Astrocyte (in vitro differentiated cells and primary cell): ENCODE measurements around the gene HDAC6. TPM values are rescaled to one million over a fixed set of nuclear protein-coding genes. Genes with fewer than 3 reads are reported as not detected.

Experiments
- DNase-seq: peaks from one replicate; pipeline ENCODE4 v3.0.0-alpha.2; 2010; ENCODE audit warnings: low read depth
- FAIRE-seq: peaks from 2 replicates; lab custom pipeline; 2011; peaks lifted over from hg19 to GRCh38; lab: Jason Lieb, UNC
- H2AFZ ChIP-seq: 2 replicates; pipeline ENCODE4 v1.6.0; 2012; ENCODE audit warnings: low read depth, low read length, inconsistent platforms
- H3K27ac ChIP-seq: 2 replicates; pipeline ENCODE4 v1.5.1; 2011; ENCODE audit warnings: low read depth, low read length, inconsistent platforms
- H3K27me3 ChIP-seq: 2 replicates; pipeline ENCODE4 v1.6.0; 2011; ENCODE audit warnings: low read length, inconsistent platforms; ENCODE audit not compliant: insufficient read depth
- H3K36me3 ChIP-seq: 2 replicates; pipeline ENCODE4 v1.5.1; 2011; ENCODE audit warnings: low read length, inconsistent platforms; ENCODE audit not compliant: insufficient read depth
- H3K4me1 ChIP-seq: 2 replicates; pipeline ENCODE4 v1.5.1; 2011; ENCODE audit warnings: low read length, inconsistent platforms; ENCODE audit not compliant: insufficient read depth
- H3K4me2 ChIP-seq: 2 replicates; pipeline ENCODE4 v1.6.0; 2012; ENCODE audit warnings: low read length, inconsistent platforms
- H3K4me3 ChIP-seq: 2 replicates; pipeline ENCODE4 v1.5.1; 2011; ENCODE audit warnings: low read depth, mild to moderate bottlenecking, low read length, inconsistent platforms; ENCODE audit not compliant: insufficient read depth
- H3K79me2 ChIP-seq: 2 replicates; pipeline ENCODE4 v1.6.0; 2012; ENCODE audit warnings: mild to moderate bottlenecking, low read length, inconsistent platforms; ENCODE audit not compliant: insufficient read depth
- H3K9ac ChIP-seq: 2 replicates; pipeline ENCODE4 v1.6.0; 2012; ENCODE audit warnings: mild to moderate bottlenecking, low read length, inconsistent platforms
- H3K9me3 ChIP-seq: 2 replicates; pipeline ENCODE4 v1.5.1; 2012; ENCODE audit warnings: low read depth, mild to moderate bottlenecking, low read length, inconsistent platforms; ENCODE audit not compliant: insufficient read depth
- H4K20me1 ChIP-seq: 2 replicates; pipeline ENCODE4 v1.6.0; 2012; ENCODE audit warnings: low read length, inconsistent platforms; ENCODE audit not compliant: insufficient read depth
- H3K27ac Mint-ChIP-seq: one replicate; pipeline ENCODE4 v1.8.0; 2021; ENCODE audit warnings: mild to moderate bottlenecking, mixed read lengths; ENCODE audit not compliant: unreplicated experiment
- H3K27me3 Mint-ChIP-seq: one replicate; pipeline ENCODE4 v1.8.0; 2021; ENCODE audit warnings: low read depth, mixed read lengths; ENCODE audit not compliant: unreplicated experiment
- H3K36me3 Mint-ChIP-seq: one replicate; pipeline ENCODE4 v1.8.0; 2021; ENCODE audit warnings: low read depth, mixed read lengths; ENCODE audit not compliant: unreplicated experiment
- H3K4me1 Mint-ChIP-seq: one replicate; pipeline ENCODE4 v1.8.0; 2021; ENCODE audit warnings: low read depth, mixed read lengths; ENCODE audit not compliant: unreplicated experiment
- H3K4me3 Mint-ChIP-seq: one replicate; pipeline ENCODE4 v1.8.0; 2021; ENCODE audit warnings: mild to moderate bottlenecking, moderate library complexity, mixed read lengths; ENCODE audit not compliant: unreplicated experiment
- H3K9me3 Mint-ChIP-seq: one replicate; pipeline ENCODE4 v1.8.0; 2021; ENCODE audit warnings: mild to moderate bottlenecking, mixed read lengths; ENCODE audit not compliant: unreplicated experiment
- CTCF ChIP-seq: IDR thresholded peaks from 2 replicates; pipeline ENCODE4 v1.5.1; 2011; ENCODE audit warnings: low read depth, mild to moderate bottlenecking, inconsistent platforms, low read length, moderate library complexity; ENCODE audit not compliant: insufficient read depth
- EZH2 ChIP-seq: IDR thresholded peaks from 2 replicates; pipeline ENCODE4 v1.6.1; 2012; ENCODE audit warnings: mild to moderate bottlenecking, low read length, inconsistent platforms; ENCODE audit not compliant: insufficient read depth
- total RNA-seq: library from RNA; stranded (reverse); gene quantifications from 2 replicates; pipeline ENCODE4 v1.2.1, GENCODE V29; 2021

HDAC6 gene
- total RNA-seq, 1 donor from 2014 or later, result 59.2 TPM

GRCh38 chrX:48754238-48754637 is 47.6 kb upstream of the HDAC6 start:
- Histone ChIP-seq H2AFZ (no peak overlapping the region), H3K4me2 (no peak overlapping the region), H3K79me2 (no peaks in the 10 kb centered on the region), H3K9me3 (no peaks in the 10 kb centered on the region), H3K27ac (no peak overlapping the region), H3K9ac (no peak overlapping the region), H3K4me1 (no peaks in the 10 kb centered on the region), H3K36me3 (no peaks in the 10 kb centered on the region), H3K27me3 (no peaks in the 10 kb centered on the region), H3K4me3 (no peak overlapping the region), H4K20me1 (no peaks in the 10 kb centered on the region)
- Mint-ChIP-seq H3K36me3 (no peaks in the 10 kb centered on the region), H3K27me3 (no peaks in the 10 kb centered on the region), H3K4me1 (peaks cover 12% of the 10 kb centered on the region), H3K9me3 (no peaks in the 10 kb centered on the region), H3K27ac (peak overlapping the region; percentile 77), H3K4me3 (no peak overlapping the region)
- DNase-seq (no peak), FAIRE-seq (no peak)
- TF ChIP-seq EZH2, result no peak
- no peak for TF ChIP-seq CTCF

- H3K36me3 Mint-ChIP-seq, result no peaks in the 10 kb centered on the region
- H3K9me3 Mint-ChIP-seq, result no peaks in the 10 kb centered on the region
- TF ChIP-seq CTCF (no peak), EZH2 (no peak)
- Histone ChIP-seq H3K79me2 (no peaks in the 10 kb centered on the region), H4K20me1 (no peaks in the 10 kb centered on the region), H2AFZ (no peak within 1 kb of the TSS), H3K9ac (no peak within 1 kb of the TSS), H3K4me3 (no peak within 1 kb of the TSS), H3K4me2 (no peak within 1 kb of the TSS), H3K27me3 (no peaks in the 10 kb centered on the region), H3K4me1 (no peaks in the 10 kb centered on the region), H3K27ac (no peak within 1 kb of the TSS), H3K9me3 (no peaks in the 10 kb centered on the region), H3K36me3 (no peaks in the 10 kb centered on the region)
- no peak within 1 kb of the TSS for H3K4me3 Mint-ChIP-seq
- H3K27ac Mint-ChIP-seq, result no peak within 1 kb of the TSS
- H3K4me1 Mint-ChIP-seq, result no peaks in the 10 kb centered on the region
- FAIRE-seq (no peak), DNase-seq (no peak)
- H3K27me3 Mint-ChIP-seq, result no peaks in the 10 kb centered on the region
Measured at GRCh38 chrX:48761674-48762471, 40.0 kb upstream of the HDAC6 start, which contains the start of gene GLOD5. TSS of gene GLOD5 (plus strand) at chrX:48761747. CDS start at chrX:48761791, 44 bp downstream.

GRCh38 chrX:48769230-48769629 is 32.6 kb upstream of the HDAC6 start:
- FAIRE-seq (no peak), DNase-seq (no peak)
- TF ChIP-seq EZH2 (no peak), CTCF (no peak)
- Mint-ChIP-seq H3K9me3 (no peaks in the 10 kb centered on the region), H3K27me3 (no peaks in the 10 kb centered on the region), H3K36me3 (no peaks in the 10 kb centered on the region), H3K4me1 (no peaks in the 10 kb centered on the region), H3K4me3 (no peak overlapping the region), H3K27ac (no peak overlapping the region)
- Histone ChIP-seq H3K36me3 (no peaks in the 10 kb centered on the region), H3K79me2 (no peaks in the 10 kb centered on the region), H3K4me1 (no peaks in the 10 kb centered on the region), H2AFZ (no peak overlapping the region), H3K4me2 (no peak overlapping the region), H4K20me1 (no peaks in the 10 kb centered on the region), H3K9me3 (no peaks in the 10 kb centered on the region), H3K9ac (no peak overlapping the region), H3K4me3 (no peak overlapping the region), H3K27ac (no peak overlapping the region), H3K27me3 (no peaks in the 10 kb centered on the region)
